ENCODE results near the gene SFMBT2. TPM values are rescaled to one million over a fixed set of nuclear protein-coding genes. Genes with fewer than 3 reads are reported as not detected.
A peak's percentile ranks its signal among the peaks of the same experiment; 100 is the strongest.

The SFMBT2 gene
- total RNA-seq, 2 donors from 2014 or later, result 1.6 to 3.4 TPM

- peaks cover 47% of the 10 kb centered on the region for H3K4me1 ChIP-seq
- TF ChIP-seq CTCF (IDR thresholded peaks at IDR 0.05), result no peak
- no peak for TF ChIP-seq POLR2A (IDR thresholded peaks at IDR 0.05)
- WGBS, 2 donors, result 9 to 17% methylated on average over 16 to 76 of the region's 77 CpGs
- peak; percentile 17 to 46 (median 24) for DNase-seq
- intact Hi-C loops (cut with DNase I), result no loop called here
- peak overlapping the region; percentile 24 to 73 for H3K4me3 ChIP-seq
- H3K27me3 ChIP-seq, result no peaks in the 10 kb centered on the region
- H3K27ac ChIP-seq, result peak overlapping the region in 3 of 4 donors; percentile 10 to 47 (median 23)
- no peaks in the 10 kb centered on the region for H3K9me3 ChIP-seq
- no peaks in the 10 kb centered on the region for H3K36me3 ChIP-seq (replicated peaks in 1 of 2; ENCODE audit: insufficient read depth in 1 of 2, low read depth in 2 of 2)
- ATAC-seq, result no peak
These were observed 3.2 kb downstream of the SFMBT2 start for GRCh38 chr10:7407368-7408290.

GRCh38 chr10:7406712-7407333 lies 4.0 kb downstream of the SFMBT2 start:
- peak overlapping the region in 1 of 4 donors; percentile 47 for H3K27ac ChIP-seq
- ATAC-seq (no peak), DNase-seq (peak in 2 of 4 donors; percentile 8 to 12)
- no peaks in the 10 kb centered on the region for H3K27me3 ChIP-seq
- H3K4me1 ChIP-seq, result peaks cover 39% of the 10 kb centered on the region
- 63 to 77% methylated on average over 14 of the region's 14 CpGs for WGBS, 2 donors
- intact Hi-C loops (cut with DNase I), result no loop called here
- TF ChIP-seq POLR2A (IDR thresholded peaks at IDR 0.05), result no peak
- TF ChIP-seq CTCF (IDR thresholded peaks at IDR 0.05), result no peak
- no peaks in the 10 kb centered on the region for H3K36me3 ChIP-seq (replicated peaks in 1 of 2; ENCODE audit: insufficient read depth in 1 of 2, low read depth in 2 of 2)
- no peaks in the 10 kb centered on the region for H3K9me3 ChIP-seq
- H3K4me3 ChIP-seq, result no peak overlapping the region

GRCh38 chr10:7405637-7406036 lies 5.2 kb downstream of the SFMBT2 start:
- Histone ChIP-seq H3K4me3 (no peak overlapping the region), H3K27me3 (no peaks in the 10 kb centered on the region), H3K36me3 (replicated peaks in 1 of 2; ENCODE audit: insufficient read depth in 1 of 2, low read depth in 2 of 2) (no peaks in the 10 kb centered on the region), H3K4me1 (peaks cover 32% of the 10 kb centered on the region), H3K27ac (no peak overlapping the region), H3K9me3 (no peaks in the 10 kb centered on the region)
- WGBS, 2 donors, result 23 to 64% methylated on average over 4 of the region's 4 CpGs
- intact Hi-C loops (cut with DNase I), result no loop called here
- TF ChIP-seq POLR2A (IDR thresholded peaks at IDR 0.05), result no peak
- DNase-seq (no peak), ATAC-seq (no peak)

- Histone ChIP-seq H3K27ac (no peak overlapping the region), H3K27me3 (no peaks in the 10 kb centered on the region), H3K4me3 (no peak overlapping the region), H3K9me3 (no peaks in the 10 kb centered on the region), H3K4me1 (peaks cover 15% of the 10 kb centered on the region), H3K36me3 (replicated peaks in 1 of 2; ENCODE audit: insufficient read depth in 1 of 2, low read depth in 2 of 2) (no peaks in the 10 kb centered on the region)
- DNase-seq (no peak), ATAC-seq (no peak)
- no peak for TF ChIP-seq POLR2A (IDR thresholded peaks at IDR 0.05)
- TF ChIP-seq CTCF (IDR thresholded peaks at IDR 0.05), result no peak
- 45 to 55% methylated on average over 1 of the region's 1 CpG for WGBS, 2 donors
- intact Hi-C loops (cut with DNase I), result no loop called here
These were observed 7.2 kb downstream of the SFMBT2 start for GRCh38 chr10:7403620-7404019.

GRCh38 chr10:7401782-7402181 lies 9.1 kb downstream of the SFMBT2 start:
- ATAC-seq, result no peak

More at GRCh38 chr10:7401782-7402181, 9.1 kb downstream of the SFMBT2 start:
- Histone ChIP-seq H3K36me3 (replicated peaks in 1 of 2; ENCODE audit: insufficient read depth in 1 of 2, low read depth in 2 of 2) (no peaks in the 10 kb centered on the region), H3K4me1 (no peaks in the 10 kb centered on the region), H3K9me3 (no peaks in the 10 kb centered on the region), H3K27me3 (no peaks in the 10 kb centered on the region), H3K27ac (no peak overlapping the region), H3K4me3 (no peak overlapping the region)
- intact Hi-C loops (cut with DNase I), result no loop called here
- no peak for DNase-seq
- 73 to 85% methylated on average over 8 of the region's 8 CpGs for WGBS, 2 donors
- TF ChIP-seq CTCF (IDR thresholded peaks at IDR 0.05) (no peak), POLR2A (IDR thresholded peaks at IDR 0.05) (no peak)

Measured in body of pancreas (tissue), 4 donors.